CD14-positive monocyte (primary cell): ENCODE results near the gene PEX12. TPM values are rescaled to one million over a fixed set of nuclear protein-coding genes. Genes with fewer than 3 reads are reported as not detected.

ENCODE experiments used
- DNase-seq, 3 donors: peaks; one replicate each; pipeline ENCODE4 v3.0.0-alpha.2; 2011 to 2022
- H2AFZ ChIP-seq: 2 replicates; pipeline ENCODE4 v1.6.0; 2012; ENCODE audit warnings: mild to moderate bottlenecking, low read depth, low read length, inconsistent platforms; ENCODE audit not compliant: insufficient read depth, poor library complexity, severe bottlenecking
- H3K27ac ChIP-seq, 2 donors: 1 replicate in 1 of 2; 2 replicates in 1 of 2; pipeline ENCODE4 v1.5.1; 2012 to 2013; ENCODE audit warnings: low read length in 2 of 2, control low read depth in 1 of 2, inconsistent platforms in 1 of 2, low read depth in 1 of 2, mild to moderate bottlenecking in 1 of 2
- H3K27me3 ChIP-seq, 2 donors: one replicate each; pipeline versions ENCODE4 v1.6.0 to v1.6.1; 2011 to 2013; ENCODE audit warnings: low read length in 2 of 2; ENCODE audit not compliant: control insufficient read depth in 2 of 2, insufficient read depth in 2 of 2
- H3K36me3 ChIP-seq, 2 donors: replicated peaks in 1 of 2; 1 replicate in 1 of 2; 2 replicates in 1 of 2; pipeline versions ENCODE4 v1.5.1 to v1.6.1; 2012 to 2013; ENCODE audit warnings: low read length in 2 of 2, control low read depth in 1 of 2, inconsistent platforms in 1 of 2, mild to moderate bottlenecking in 1 of 2; ENCODE audit not compliant: insufficient read depth in 2 of 2, control insufficient read depth in 1 of 2
- H3K4me1 ChIP-seq, 2 donors: 1 replicate in 1 of 2; 2 replicates in 1 of 2; pipeline versions ENCODE4 v1.5.1 to v1.6.1; 2012 to 2013; ENCODE audit warnings: low read length in 2 of 2, control low read depth in 1 of 2, inconsistent platforms in 1 of 2, mild to moderate bottlenecking in 1 of 2, moderate library complexity in 1 of 2; ENCODE audit not compliant: insufficient read depth in 2 of 2, control insufficient read depth in 1 of 2
- H3K4me2 ChIP-seq: replicated peaks from 2 replicates; pipeline ENCODE3; 2012; ENCODE audit warnings: low read length, moderate library complexity, mild to moderate bottlenecking; ENCODE audit not compliant: poor library complexity, severe bottlenecking; ENCODE audit errors: extremely low read depth
- H3K4me3 ChIP-seq, 3 experiments: fragments of 200-600 bp in 1 of 3; sonication (generic) in 1 of 3; replicated peaks in 1 of 3; 1 replicate in 2 of 3; 2 replicates in 1 of 3; pipeline ENCODE4 v1.5.1; 2011 to 2013; ENCODE audit warnings: low read length in 3 of 3, mild to moderate bottlenecking in 3 of 3, control low read depth in 2 of 3, low read depth in 2 of 3, inconsistent platforms in 1 of 3, moderate library complexity in 1 of 3
- H3K79me2 ChIP-seq: 2 replicates; pipeline ENCODE4 v1.6.0; 2012; ENCODE audit warnings: mild to moderate bottlenecking, control low read depth, inconsistent platforms, low read length, moderate library complexity; ENCODE audit not compliant: insufficient read depth
- H3K9ac ChIP-seq: 2 replicates; pipeline ENCODE4 v1.6.0; 2017; ENCODE audit warnings: low read length, mild to moderate bottlenecking; ENCODE audit not compliant: insufficient read depth, poor library complexity, severe bottlenecking
- H3K9me3 ChIP-seq, 2 donors: replicated peaks in 1 of 2; 1 replicate in 1 of 2; 2 replicates in 1 of 2; pipeline versions ENCODE4 v1.5.1 to v1.6.1; 2012 to 2013; ENCODE audit warnings: low read length in 2 of 2, control low read depth in 1 of 2; ENCODE audit not compliant: control insufficient read depth in 1 of 2, insufficient read depth in 1 of 2
- H4K20me1 ChIP-seq: 2 replicates; pipeline ENCODE4 v1.6.0; 2012; ENCODE audit warnings: mild to moderate bottlenecking, low read length, control low read depth, moderate library complexity; ENCODE audit not compliant: insufficient read depth
- H3K27ac Mint-ChIP-seq, 7 donors: one replicate each; pipeline ENCODE4 v1.8.0; 2020; ENCODE audit warnings: mild to moderate bottlenecking in 7 of 7, mixed read lengths in 7 of 7, moderate library complexity in 6 of 7, inconsistent platforms in 2 of 7
- H3K27me3 Mint-ChIP-seq, 3 donors: one replicate each; pipeline ENCODE4 v1.8.0; 2021 to 2022; ENCODE audit warnings: low read depth in 3 of 3, mild to moderate bottlenecking in 3 of 3, mixed read lengths in 3 of 3, moderate library complexity in 3 of 3, inconsistent platforms in 1 of 3
- H3K36me3 Mint-ChIP-seq, 2 donors: one replicate each; pipeline ENCODE4 v1.8.0; 2020; ENCODE audit warnings: mixed read lengths in 2 of 2, inconsistent platforms in 1 of 2, mild to moderate bottlenecking in 1 of 2
- H3K4me1 Mint-ChIP-seq: one replicate; pipeline ENCODE4 v1.8.0; 2020; ENCODE audit warnings: mild to moderate bottlenecking, mixed read lengths
- H3K4me3 Mint-ChIP-seq, 2 donors: one replicate each; pipeline ENCODE4 v1.8.0; 2020; ENCODE audit warnings: mild to moderate bottlenecking in 2 of 2, mixed read lengths in 2 of 2, moderate library complexity in 1 of 2
- H3K9me3 Mint-ChIP-seq, 7 donors: one replicate each; pipeline ENCODE4 v1.8.0; 2020 to 2022; ENCODE audit warnings: mixed read lengths in 7 of 7, mild to moderate bottlenecking in 6 of 7, moderate library complexity in 6 of 7, inconsistent platforms in 2 of 7
- whole genome bisulfite sequencing: methylation state at CpG from one replicate; pipeline ENCODE4 v1.1.5; 2013; ENCODE audit warnings: missing lambda C conversion rate; ENCODE audit not compliant: insufficient coverage; 5-methylcytosine and 5-hydroxymethylcytosine counted together
- intact Hi-C, 2 donors: fragments of 100-400 bp; cut with micrococcal nuclease; formaldehyde crosslinking; loops; one replicate each; pipeline versions ENCODE4 v1.15.0 to v1.15.1; 2023
- polyA plus RNA-seq, 3 donors: library from polyadenylated mRNA; depleted of rRNA in 1 of 3; unstranded in 2 of 3; stranded (reverse) in 1 of 3; fragments of 300-500 nt in 2 of 3; fragments of >200 nt in 1 of 3; fragmentation: Illumina TruSeq in 2 of 3; gene quantifications; 1 replicate in 2 of 3; 2 replicates in 1 of 3; pipeline ENCODE4 v1.2.3, GENCODE V29; 2012 to 2021
- TF ChIP-seq, protein P1 (sequence below): fragments of 200-600 bp; IDR thresholded peaks from one replicate; pipeline ENCODE4 v1.8.0; 2022; ENCODE audit warnings: antibody characterized with exemption, mild to moderate bottlenecking

PEX12 gene
- polyA plus RNA-seq, 3 donors: 0.08 to 0.72 (median 0.31) TPM

GRCh38 chr17:35617505-35617904, 39.1 kb upstream of the PEX12 start:
- Histone ChIP-seq H3K27ac (no peak overlapping the region), H3K9me3 (no peaks in the 10 kb centered on the region), H2AFZ (no peak overlapping the region), H3K27me3 (no peaks in the 10 kb centered on the region), H3K4me1 (no peaks in the 10 kb centered on the region), H3K36me3 (peaks cover 20 to 75% of the 10 kb centered on the region in 2 donors), H3K9ac (no peak overlapping the region), H3K4me2 (no peak overlapping the region), H4K20me1 (peaks cover 5% of the 10 kb centered on the region), H3K4me3 (no peak overlapping the region), H3K79me2 (no peaks in the 10 kb centered on the region)
- Mint-ChIP-seq H3K4me1 (no peaks in the 10 kb centered on the region), H3K27me3 (no peaks in the 10 kb centered on the region), H3K27ac (peak overlapping the region in 1 of 7 donors; percentile 13), H3K9me3 (no peaks in the 10 kb centered on the region), H3K4me3 (no peak overlapping the region), H3K36me3 (peaks cover 28 to 33% of the 10 kb centered on the region in 2 donors)
- TF ChIP-seq, protein P1, sequence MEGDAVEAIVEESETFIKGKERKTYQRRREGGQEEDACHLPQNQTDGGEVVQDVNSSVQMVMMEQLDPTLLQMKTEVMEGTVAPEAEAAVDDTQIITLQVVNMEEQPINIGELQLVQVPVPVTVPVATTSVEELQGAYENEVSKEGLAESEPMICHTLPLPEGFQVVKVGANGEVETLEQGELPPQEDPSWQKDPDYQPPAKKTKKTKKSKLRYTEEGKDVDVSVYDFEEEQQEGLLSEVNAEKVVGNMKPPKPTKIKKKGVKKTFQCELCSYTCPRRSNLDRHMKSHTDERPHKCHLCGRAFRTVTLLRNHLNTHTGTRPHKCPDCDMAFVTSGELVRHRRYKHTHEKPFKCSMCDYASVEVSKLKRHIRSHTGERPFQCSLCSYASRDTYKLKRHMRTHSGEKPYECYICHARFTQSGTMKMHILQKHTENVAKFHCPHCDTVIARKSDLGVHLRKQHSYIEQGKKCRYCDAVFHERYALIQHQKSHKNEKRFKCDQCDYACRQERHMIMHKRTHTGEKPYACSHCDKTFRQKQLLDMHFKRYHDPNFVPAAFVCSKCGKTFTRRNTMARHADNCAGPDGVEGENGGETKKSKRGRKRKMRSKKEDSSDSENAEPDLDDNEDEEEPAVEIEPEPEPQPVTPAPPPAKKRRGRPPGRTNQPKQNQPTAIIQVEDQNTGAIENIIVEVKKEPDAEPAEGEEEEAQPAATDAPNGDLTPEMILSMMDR: no peak
- intact Hi-C loops: no loop called here
- no peak for DNase-seq
- no CpG with 5 or more reads among the region's 2 CpGs for WGBS

GRCh38 chr17:35616536-35616935, 38.2 kb upstream of the PEX12 start:
- Histone ChIP-seq H3K36me3 (peaks cover 28 to 74% of the 10 kb centered on the region in 2 donors), H3K27ac (no peak overlapping the region), H3K27me3 (no peaks in the 10 kb centered on the region), H3K9me3 (no peaks in the 10 kb centered on the region), H3K4me2 (no peak overlapping the region), H3K79me2 (no peaks in the 10 kb centered on the region), H3K4me1 (no peaks in the 10 kb centered on the region), H3K4me3 (no peak overlapping the region), H3K9ac (no peak overlapping the region), H2AFZ (no peak overlapping the region), H4K20me1 (peaks cover 5% of the 10 kb centered on the region)
- H3K4me3 Mint-ChIP-seq: no peak overlapping the region
- intact Hi-C loops: no loop called here
- no peaks in the 10 kb centered on the region for H3K9me3 Mint-ChIP-seq
- WGBS: no CpG with 5 or more reads among the region's 7 CpGs
- H3K36me3 Mint-ChIP-seq: peaks cover 32 to 43% of the 10 kb centered on the region in 2 donors
- H3K27me3 Mint-ChIP-seq: no peaks in the 10 kb centered on the region
- no peak overlapping the region for H3K27ac Mint-ChIP-seq
- TF ChIP-seq, protein P1: no peak
- no peaks in the 10 kb centered on the region for H3K4me1 Mint-ChIP-seq
- no peak for DNase-seq
